IPS-11a (cell line): Measurements from ENCODE around the gene GJD3.
"Not testable (repeated sequence)": the region's sequence is repeated elsewhere in the genome, so short reads cannot be mapped to it uniquely, and the experiment has no call there.

ENCODE experiments used
- H3K4me3 ChIP-seq: one replicate; pipeline ENCODE4 v1.5.1; 2013; ENCODE audit warnings: low read depth, low read length, control low read depth

Gene GJD3

GRCh38 chr17:40371261-40371929, 6.9 kb upstream of the GJD3 start:
- H3K4me3 ChIP-seq: no peak overlapping the region

- H3K4me3 ChIP-seq: no peak overlapping the region
These were observed 5.4 kb upstream of the GJD3 start for GRCh38 chr17:40369923-40370322.

DNA sequence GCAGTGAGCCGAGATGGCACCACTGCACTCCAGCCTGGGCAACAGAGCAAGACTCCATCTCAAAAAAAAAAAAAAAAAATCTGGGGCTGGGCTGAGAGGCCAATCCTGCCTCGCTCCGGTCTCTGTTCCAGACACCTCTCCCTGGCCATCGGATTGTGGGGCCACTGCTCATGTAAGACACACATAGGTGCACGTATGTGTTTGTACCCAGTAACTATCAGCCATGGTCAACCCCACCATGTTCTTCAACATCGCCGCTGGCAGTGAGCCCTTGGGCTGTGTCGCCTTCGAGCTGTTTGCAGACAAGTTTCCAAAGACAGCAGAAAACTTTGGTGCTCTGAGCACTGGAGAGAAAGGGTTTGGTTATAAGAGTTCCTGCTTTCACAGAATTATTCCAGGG, 3.2 kb upstream of the GJD3 start:
- H3K4me3 ChIP-seq: not testable (repeated sequence)

- no peak overlapping the region for H3K4me3 ChIP-seq
These were observed 2.5 kb upstream of the GJD3 start for GRCh38 chr17:40366861-40367518.

GRCh38 chr17:40366076-40366860, 1.7 kb upstream of the GJD3 start:
- no peak overlapping the region for H3K4me3 ChIP-seq

- H3K4me3 ChIP-seq: no peak overlapping the region
These were observed 369 bp upstream of the GJD3 start for GRCh38 chr17:40364906-40365305.

GRCh38 chr17:40363111-40363827, 1.3 kb downstream of the GJD3 start:
- peak overlapping the region; percentile 37 for H3K4me3 ChIP-seq

GRCh38 chr17:40362696-40363110, 1.8 kb downstream of the GJD3 start:
- peak overlapping the region; percentile 37 for H3K4me3 ChIP-seq

- H3K4me3 ChIP-seq: peak overlapping the region; percentile 20
These were observed 2.4 kb downstream of the GJD3 start for GRCh38 chr17:40361925-40362695.

DNA sequence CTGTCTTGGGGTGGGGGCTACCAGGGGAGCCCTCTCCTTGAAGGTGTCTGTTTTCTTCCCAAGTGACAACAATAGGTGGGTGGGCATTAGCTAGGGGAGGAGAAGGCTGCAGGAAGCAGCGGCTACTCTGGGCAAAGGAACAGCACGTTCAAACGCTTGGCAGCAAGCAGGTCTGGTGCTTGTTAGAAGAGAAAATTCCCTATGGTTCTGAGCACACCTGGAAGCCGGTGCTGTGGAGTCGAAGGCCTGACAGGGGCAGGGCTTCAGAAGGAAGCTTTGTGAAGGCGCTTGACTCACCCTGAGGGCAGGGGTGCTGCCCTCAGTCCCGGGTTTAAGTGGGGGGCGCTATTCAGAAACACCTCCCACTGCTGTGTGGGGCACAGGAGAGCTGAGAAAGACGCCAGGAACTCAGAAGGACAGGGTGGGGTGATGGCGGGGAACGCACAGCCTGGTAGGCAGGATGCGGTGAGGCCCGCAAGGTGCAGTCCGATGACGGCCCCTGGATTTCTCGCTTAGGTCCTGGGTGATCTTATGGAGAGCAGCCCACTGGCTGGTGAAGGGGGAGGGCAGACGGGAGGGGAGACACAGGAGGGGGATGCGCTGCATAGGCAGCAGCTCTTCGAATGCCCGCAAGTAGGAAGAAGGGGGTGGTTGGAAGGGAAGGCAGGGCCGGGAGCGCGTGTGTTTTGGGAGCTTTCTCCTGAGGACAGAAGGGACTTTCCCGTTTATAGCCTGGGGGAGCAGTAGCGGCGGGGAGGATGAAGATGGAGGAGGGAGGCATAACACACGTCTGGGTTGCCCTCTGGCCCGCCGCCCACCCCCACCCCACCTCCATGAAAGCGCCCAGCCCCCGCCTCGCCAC, 3.2 kb downstream of the GJD3 start:
- no peak overlapping the region for H3K4me3 ChIP-seq

DNA sequence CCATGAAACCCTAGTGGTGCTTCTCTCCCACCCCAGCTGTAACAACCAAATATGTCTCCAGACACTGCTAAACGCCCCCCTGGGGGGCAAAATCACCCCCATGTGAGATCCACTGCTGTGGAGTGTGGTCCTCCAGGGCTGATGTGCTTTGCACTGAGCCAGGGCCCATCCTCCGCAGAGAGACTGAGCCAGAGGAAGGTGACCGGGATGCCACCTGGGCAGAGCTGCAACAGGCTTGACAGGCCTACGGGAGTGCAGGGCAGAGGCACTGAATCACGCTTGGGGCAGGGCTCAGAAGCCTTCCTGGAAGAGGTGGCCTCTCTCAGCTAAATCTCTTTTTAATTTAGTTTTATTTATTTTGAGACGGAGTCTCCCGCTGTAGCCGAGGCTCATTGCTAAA, 4.4 kb downstream of the GJD3 start:
- no peak overlapping the region for H3K4me3 ChIP-seq

- H3K4me3 ChIP-seq: no peak overlapping the region
These were observed 6.1 kb downstream of the GJD3 start for GRCh38 chr17:40358323-40359038.

GRCh38 chr17:40356990-40357881, 7.3 kb downstream of the GJD3 start:
- H3K4me3 ChIP-seq: no peak overlapping the region

- H3K4me3 ChIP-seq: no peak overlapping the region
These were observed 8.5 kb downstream of the GJD3 start for GRCh38 chr17:40355804-40356758.

GRCh38 chr17:40355123-40355803, 9.3 kb downstream of the GJD3 start:
- no peak overlapping the region for H3K4me3 ChIP-seq
